Measurements from ENCODE around the gene MYO5A. TPM values are rescaled to one million over a fixed set of nuclear protein-coding genes. Genes with fewer than 3 reads are reported as not detected.

Gene MYO5A
- polyA plus RNA-seq, 2 of the 4 experiments (the other 2 are of a cell fraction), result 15.1 to 46.7 TPM

- ChIA-PET POLR2A (no interaction called here), CTCF (interaction anchor here (0.6 to 1.1 kb wide), 3 partner anchors 32 to 44 kb away, joined by 3 to 4 read pairs (median 3); no protein-coding TSS in a partner anchor)
- no peak overlapping the region for H3K4me3 ChIP-seq
- TF ChIP-seq CBX8 (IDR thresholded peaks at IDR 0.05) (no peak), HOXB13 (CRISPR knock-in tag; IDR thresholded peaks at IDR 0.05; ENCODE audit: low read depth) (no peak), CHD4 (IDR thresholded peaks at IDR 0.05; ENCODE audit: borderline replicate concordance) (no peak), RCOR1 (IDR thresholded peaks at IDR 0.05; ENCODE audit: low read depth, low read length) (no peak), TP53 (CRISPR knock-in tag; IDR thresholded peaks at IDR 0.05) (no peak), REST (IDR thresholded peaks at IDR 0.05) (no peak), ESRRA (IDR thresholded peaks at IDR 0.05; ENCODE audit: borderline replicate concordance, low read length) (no peak), KDM1A (IDR thresholded peaks at IDR 0.05; ENCODE audit: low read depth) (no peak), NPAS2 (CRISPR knock-in tag; IDR thresholded peaks at IDR 0.05; ENCODE audit: borderline replicate concordance) (no peak), PBX3 (IDR thresholded peaks at IDR 0.05) (no peak), CTCF (IDR thresholded peaks at IDR 0.05) (no peak), NR3C1 (IDR thresholded peaks at IDR 0.05) (no peak), GATA3 (IDR thresholded peaks at IDR 0.05; ENCODE audit: borderline replicate concordance) (no peak), ZNF302 (CRISPR knock-in tag; IDR thresholded peaks at IDR 0.05) (no peak), ZFP36 (IDR thresholded peaks at IDR 0.05; ENCODE audit: borderline replicate concordance, partially characterized antibody) (no peak), EHMT2 (IDR thresholded peaks at IDR 0.05; ENCODE audit: low read depth) (no peak), RAD21 (conservative IDR thresholded peaks at IDR 0.05 in 1 of 2, IDR thresholded peaks at IDR 0.05 in 1 of 2) (no peak)
- no peak overlapping the region for H3K4me2 ChIP-seq
- FAIRE-seq (no peak), DNase-seq (ENCODE audit: low read depth in 1 of 2, low spot score in 1 of 2) (no peak), ATAC-seq (no peak)
- H3K9me3 ChIP-seq, result no peaks in the 10 kb centered on the region
- H3K4me1 ChIP-seq, result peaks cover 8% of the 10 kb centered on the region
- H3K27ac ChIP-seq, result no peak overlapping the region
- 74% methylated on average over 2 of the region's 2 CpGs for WGBS (ENCODE audit: missing lambda C conversion rate)
These were observed 227.3 kb downstream of the MYO5A start for GRCh38 chr15:52301265-52301847.

- H3K4me3 ChIP-seq, result peak within 1 kb of the TSS; percentile 76
- peak; percentile 90 to 95 for ATAC-seq
- peak within 1 kb of the TSS; percentile 99 for H3K4me2 ChIP-seq
- peak; percentile 83 to 86 for DNase-seq (ENCODE audit: low read depth in 1 of 2, low spot score in 1 of 2)
- WGBS (ENCODE audit: missing lambda C conversion rate), result 2% methylated on average over 9 of the region's 65 CpGs
- TF ChIP-seq PHF8 (IDR thresholded peaks at IDR 0.05; ENCODE audit: borderline replicate concordance, low read depth), result peak; percentile 49; the same call in 1 of the 2 replicates
- peak; percentile 83 for TF ChIP-seq E2F6 (IDR thresholded peaks at IDR 0.05; ENCODE audit: borderline replicate concordance, low read depth)
- TF ChIP-seq MAX (IDR thresholded peaks at IDR 0.05), result peak; percentile 57; the same call in 1 of the 2 replicates
- TF ChIP-seq USF2 (IDR thresholded peaks at IDR 0.05), result no peak
- peak; percentile 35 to 56; a peak in 2 of 5 replicates for TF ChIP-seq JUN (IDR thresholded peaks at IDR 0.05)
- peak; percentile 67; the same call in 1 of the 3 replicates for TF ChIP-seq BCL3 (IDR thresholded peaks at IDR 0.05)
- no peak for TF ChIP-seq SMC3 (IDR thresholded peaks at IDR 0.05)
- POLR2A ChIA-PET, result interaction anchor here (1.6 to 1.8 kb wide), 2 partner anchors 9 to 233 kb away, joined by 3 to 4 read pairs; partner anchors contain the start of gene MYO5A
- no peaks in the 10 kb centered on the region for H3K9me3 ChIP-seq
- peak within 1 kb of the TSS; percentile 88 to 89 for H3K27ac ChIP-seq
- peaks cover 27% of the 10 kb centered on the region for H3K4me1 ChIP-seq
- no peak for FAIRE-seq
- CTCF ChIA-PET, result interaction anchor here (0.6 to 2.8 kb wide), 5 partner anchors 9 to 645 kb away, joined by 3 to 22 read pairs (median 4); no protein-coding TSS in a partner anchor
These were observed 233.2 kb downstream of the MYO5A start, which contains the start of gene MYO5C for GRCh38 chr15:52295421-52296001. Gene MYO5C (minus strand): TSS chr15:52295804. CDS start chr15:52295636, 168 bp downstream.
